ENCODE results near the gene TPO. TPM values are rescaled to one million over a fixed set of nuclear protein-coding genes. Genes with fewer than 3 reads are reported as not detected.
A peak's percentile ranks its signal among the peaks of the same experiment; 100 is the strongest.

Gene TPO
- total RNA-seq, 1 experiment from 2014 or later = not detected

DNA sequence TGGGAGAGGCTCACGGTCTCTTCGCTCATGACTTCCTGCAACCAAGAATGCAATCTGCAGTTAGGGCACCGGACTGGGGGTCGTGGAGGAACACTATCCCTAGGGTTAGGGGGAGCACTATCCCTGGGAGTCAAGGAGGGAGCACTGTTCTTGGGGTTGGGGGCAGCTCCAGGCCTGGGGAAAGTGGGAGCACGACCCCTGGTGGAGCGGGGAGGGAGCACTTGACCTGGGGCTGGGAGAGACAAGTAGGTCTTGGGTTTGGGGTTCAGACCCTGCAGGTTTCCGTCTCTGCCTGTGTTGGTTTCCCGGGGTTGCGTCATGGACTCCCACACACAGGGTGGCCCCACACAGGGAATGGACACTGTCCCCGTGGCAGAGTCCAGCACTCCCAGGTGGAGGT, 133.6 kb downstream of the TPO start:
- H3K27ac Mint-ChIP-seq = no peak overlapping the region; a peak in 1 of 7 replicates
- H3K27me3 Mint-ChIP-seq (ENCODE audit: low read depth) = peaks cover 16% of the 10 kb centered on the region
- H3K23ac ChIP-seq (ENCODE audit: insufficient read length, low read depth, low read length) = no peak overlapping the region
- H3K79me1 ChIP-seq (ENCODE audit: insufficient read depth, low read depth, low read length, poor library complexity, severe bottlenecking) = no peaks in the 10 kb centered on the region
- H3K4me1 ChIP-seq (ENCODE audit: insufficient read depth, low read length) = no peaks in the 10 kb centered on the region
- peaks cover 2% of the 10 kb centered on the region for H4K20me1 ChIP-seq (ENCODE audit: control insufficient read depth, insufficient read depth, insufficient read length)
- H3K4me2 ChIP-seq (ENCODE audit: insufficient read depth, insufficient read length, low read length) = no peak overlapping the region
- no peak overlapping the region for H3K14ac ChIP-seq (ENCODE audit: insufficient read depth, low read length)
- no peak overlapping the region for H4K8ac ChIP-seq (replicated peaks; ENCODE audit: insufficient read length, low read depth, low read length)
- TF ChIP-seq, protein P1, sequence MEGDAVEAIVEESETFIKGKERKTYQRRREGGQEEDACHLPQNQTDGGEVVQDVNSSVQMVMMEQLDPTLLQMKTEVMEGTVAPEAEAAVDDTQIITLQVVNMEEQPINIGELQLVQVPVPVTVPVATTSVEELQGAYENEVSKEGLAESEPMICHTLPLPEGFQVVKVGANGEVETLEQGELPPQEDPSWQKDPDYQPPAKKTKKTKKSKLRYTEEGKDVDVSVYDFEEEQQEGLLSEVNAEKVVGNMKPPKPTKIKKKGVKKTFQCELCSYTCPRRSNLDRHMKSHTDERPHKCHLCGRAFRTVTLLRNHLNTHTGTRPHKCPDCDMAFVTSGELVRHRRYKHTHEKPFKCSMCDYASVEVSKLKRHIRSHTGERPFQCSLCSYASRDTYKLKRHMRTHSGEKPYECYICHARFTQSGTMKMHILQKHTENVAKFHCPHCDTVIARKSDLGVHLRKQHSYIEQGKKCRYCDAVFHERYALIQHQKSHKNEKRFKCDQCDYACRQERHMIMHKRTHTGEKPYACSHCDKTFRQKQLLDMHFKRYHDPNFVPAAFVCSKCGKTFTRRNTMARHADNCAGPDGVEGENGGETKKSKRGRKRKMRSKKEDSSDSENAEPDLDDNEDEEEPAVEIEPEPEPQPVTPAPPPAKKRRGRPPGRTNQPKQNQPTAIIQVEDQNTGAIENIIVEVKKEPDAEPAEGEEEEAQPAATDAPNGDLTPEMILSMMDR (conservative IDR thresholded peaks at IDR 0.05) = peak; percentile 36; the same call in 2 of the 3 replicates
- no peak overlapping the region for H4K5ac ChIP-seq (ENCODE audit: insufficient read length, low read depth, low read length)
- H3K27me3 ChIP-seq (ENCODE audit: insufficient read depth, low read length) = no peaks in the 10 kb centered on the region
- no peak overlapping the region for H3T11ph ChIP-seq (ENCODE audit: low read length)
- H4K91ac ChIP-seq (ENCODE audit: insufficient read length, low read depth, low read length) = no peak overlapping the region
- H3K56ac ChIP-seq (ENCODE audit: insufficient read length, low read depth, low read length) = no peak overlapping the region
- DNase-seq = no peak
- H3K18ac ChIP-seq (ENCODE audit: insufficient read length, low read depth, low read length) = no peak overlapping the region
- no peak overlapping the region for H2BK120ac ChIP-seq (ENCODE audit: low read depth, low read length, poor library complexity, severe bottlenecking)
- no peaks in the 10 kb centered on the region for H3K36me3 Mint-ChIP-seq (ENCODE audit: insufficient read depth in 1 of 3, low read depth in 3 of 3)
- H3K23me2 ChIP-seq (ENCODE audit: insufficient read length, low read depth, low read length, poor library complexity, severe bottlenecking) = no peaks in the 10 kb centered on the region
- no peak overlapping the region for H3K27ac ChIP-seq (ENCODE audit: insufficient read length, low read depth, low read length)
- peaks cover 0 to 5% of the 10 kb centered on the region in 2 experiments; a peak in 1 of 4 replicates for H3K4me1 Mint-ChIP-seq
- no peak overlapping the region for H2BK15ac ChIP-seq (ENCODE audit: low read depth, low read length)
- H2BK12ac ChIP-seq (ENCODE audit: insufficient read length, low read depth, low read length) = no peak overlapping the region
- H2AFZ ChIP-seq (ENCODE audit: low read length) = no peak overlapping the region
- H2AK5ac ChIP-seq (ENCODE audit: insufficient read length, low read length) = no peak overlapping the region
- no peak overlapping the region for H2BK5ac ChIP-seq (ENCODE audit: insufficient read length, low read length)
- no peak overlapping the region for H3K4me3 Mint-ChIP-seq
- no peak overlapping the region for H2BK20ac ChIP-seq (ENCODE audit: low read depth, low read length, poor library complexity, severe bottlenecking)
- no peaks in the 10 kb centered on the region for H3K79me2 ChIP-seq (ENCODE audit: insufficient read depth, low read length)
- H3K4ac ChIP-seq (ENCODE audit: low read depth, low read length) = no peak overlapping the region
- no peaks in the 10 kb centered on the region for H3K9me3 ChIP-seq (ENCODE audit: control insufficient read depth, low read depth, low read length)
- no peaks in the 10 kb centered on the region for H3K9me3 Mint-ChIP-seq
- no peak overlapping the region for H3K9ac ChIP-seq (ENCODE audit: extremely low read depth, insufficient read length, low read length)
- no CpG with 5 or more reads among the region's 10 CpGs for WGBS (ENCODE audit: extremely low coverage, insufficient read length, low lambda C conversion rate)

Measured in H9 (cell line).